Tibial nerve (tissue), 4 donors: ENCODE results near the gene NINJ2. TPM values are rescaled to one million over a fixed set of nuclear protein-coding genes. Genes with fewer than 3 reads are reported as not detected.

Source experiments
- DNase-seq, 2 donors: peaks; one replicate each; pipeline ENCODE4 v3.0.0-alpha.2; 2019; ENCODE audit warnings: low spot score in 2 of 2
- H3K27ac ChIP-seq, 4 donors: fragments of 200-600 bp; sonication (generic) in 3 of 4; one replicate each; pipeline ENCODE4 v1.5.1; 2017 to 2019; ENCODE audit warnings: mild to moderate bottlenecking in 1 of 4
- H3K27me3 ChIP-seq, 2 donors: fragments of 200-600 bp; sonication (generic) in 1 of 2; one replicate each; pipeline versions ENCODE4 v1.5.1 to v1.6.0; 2017 to 2019
- H3K36me3 ChIP-seq, 3 donors: fragments of 200-600 bp; sonication (generic); one replicate each; pipeline ENCODE4 v1.5.1; 2018 to 2019
- H3K4me1 ChIP-seq, 4 donors: fragments of 200-600 bp; sonication (generic) in 3 of 4; one replicate each; pipeline ENCODE4 v1.5.1; 2017 to 2019
- H3K4me3 ChIP-seq, 4 donors: fragments of 200-600 bp; sonication (generic) in 3 of 4; one replicate each; pipeline ENCODE4 v1.5.1; 2017 to 2019; ENCODE audit warnings: mild to moderate bottlenecking in 1 of 4, moderate library complexity in 1 of 4
- H3K9me3 ChIP-seq, 4 donors: fragments of 200-600 bp; sonication (generic) in 3 of 4; one replicate each; pipeline ENCODE4 v1.5.1; 2017 to 2019
- CTCF ChIP-seq, 5 experiments: fragments of 200-600 bp in 3 of 5; fragments of 450-650 bp in 2 of 5; sonication (generic) in 3 of 5; IDR thresholded peaks; one replicate each; pipeline ENCODE4 v1.5.1; 2016 to 2019; ENCODE audit warnings: antibody characterized with exemption in 5 of 5, mild to moderate bottlenecking in 3 of 5, moderate library complexity in 2 of 5
- EP300 ChIP-seq, 2 donors: sonication (generic); formaldehyde crosslinking; IDR thresholded peaks; one replicate each; pipeline ENCODE4 v1.6.1; 2017; ENCODE audit warnings: antibody characterized with exemption in 2 of 2, mild to moderate bottlenecking in 1 of 2
- POLR2A ChIP-seq, 2 donors: fragments of 450-650 bp; IDR thresholded peaks; one replicate each; pipeline ENCODE4 v1.6.1; 2017; ENCODE audit warnings: antibody characterized with exemption in 2 of 2, mild to moderate bottlenecking in 2 of 2, moderate library complexity in 2 of 2
- WGBS, 2 donors: methylation state at CpG; one replicate each; pipeline ENCODE4 v1.1.5; 2018; 5-methylcytosine and 5-hydroxymethylcytosine counted together
- total RNA-seq, 4 donors: library from RNA; depleted of rRNA; stranded (reverse); fragments of >200 nt; gene quantifications; one replicate each; pipeline ENCODE4 v1.1.0, GENCODE V29; 2016

Gene NINJ2
- total RNA-seq, 4 donors from 2014 or later = 8.4 to 17.7 (median 12.6) TPM

DNA sequence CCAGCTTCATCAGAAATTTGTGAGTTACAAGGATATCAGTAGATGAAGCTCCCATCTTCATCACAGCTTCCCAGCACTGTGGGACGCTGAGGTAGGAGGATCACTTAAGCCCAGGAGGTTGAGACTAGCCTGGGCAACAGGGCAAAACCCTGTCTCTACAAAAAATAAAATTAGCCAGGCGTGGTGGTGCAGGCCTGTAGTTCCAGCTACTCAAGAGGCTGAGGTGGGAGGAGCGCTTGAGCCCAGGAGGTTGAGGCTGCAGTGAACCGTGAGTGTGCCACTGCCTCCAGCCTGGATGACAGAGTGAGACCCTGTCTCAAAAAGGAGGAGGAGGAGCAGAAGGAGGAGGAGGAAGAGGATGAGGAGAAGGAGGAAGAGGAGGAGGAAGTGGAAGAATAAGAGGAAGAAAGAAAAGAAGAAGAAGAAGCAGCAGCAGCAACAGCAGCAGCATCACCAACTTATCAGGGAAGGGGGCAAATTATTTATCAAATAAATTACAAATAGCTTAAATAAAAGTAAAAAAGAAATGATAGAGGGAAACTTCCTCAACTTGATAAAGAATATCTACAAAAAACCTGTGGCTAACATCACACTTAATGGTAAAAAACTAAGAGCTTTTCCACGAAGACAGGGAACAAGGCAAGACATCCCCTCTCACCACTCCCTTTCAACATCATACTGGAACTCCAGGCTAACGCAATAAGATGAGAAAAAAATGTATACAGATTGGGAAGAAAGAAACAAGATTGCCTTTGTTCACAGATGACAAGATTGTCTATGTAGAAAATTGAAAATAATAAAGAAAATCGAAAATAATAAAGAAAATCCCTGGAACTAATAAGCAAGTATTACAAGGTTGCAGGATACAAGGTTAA is 69.6 kb downstream of the NINJ2 start:
- Histone ChIP-seq H3K27ac (no peak overlapping the region), H3K36me3 (no peaks in the 10 kb centered on the region), H3K27me3 (no peaks in the 10 kb centered on the region), H3K9me3 (peaks cover 0 to 3% (median 0%) of the 10 kb centered on the region in 4 donors), H3K4me3 (no peak overlapping the region), H3K4me1 (no peaks in the 10 kb centered on the region)
- DNase-seq = no peak
- 72 to 76% methylated on average over 7 of the region's 7 CpGs for WGBS, 2 donors
- no peak for TF ChIP-seq EP300 (IDR thresholded peaks at IDR 0.05)
- no peak for TF ChIP-seq CTCF (IDR thresholded peaks at IDR 0.05)
- no peak for TF ChIP-seq POLR2A (IDR thresholded peaks at IDR 0.05)

GRCh38 chr12:592024-592505 is 71.2 kb downstream of the NINJ2 start:
- H3K4me1 ChIP-seq = no peaks in the 10 kb centered on the region
- no peak for DNase-seq
- H3K9me3 ChIP-seq = peaks cover 0 to 4% (median 0%) of the 10 kb centered on the region in 4 donors
- TF ChIP-seq POLR2A (IDR thresholded peaks at IDR 0.05) = no peak
- TF ChIP-seq CTCF (IDR thresholded peaks at IDR 0.05) = no peak
- TF ChIP-seq EP300 (IDR thresholded peaks at IDR 0.05) = no peak
- no peaks in the 10 kb centered on the region for H3K27me3 ChIP-seq
- H3K36me3 ChIP-seq = no peaks in the 10 kb centered on the region
- no peak overlapping the region for H3K4me3 ChIP-seq
- no peak overlapping the region for H3K27ac ChIP-seq
- WGBS, 2 donors = 88% methylated on average over 11 of the region's 11 CpGs

- 60 to 70% methylated on average over 11 to 14 of the region's 16 CpGs for WGBS, 2 donors
- TF ChIP-seq CTCF (IDR thresholded peaks at IDR 0.05) = no peak
- no peak for TF ChIP-seq POLR2A (IDR thresholded peaks at IDR 0.05)
- no peak for DNase-seq
- no peaks in the 10 kb centered on the region for H3K4me1 ChIP-seq
- H3K9me3 ChIP-seq = peaks cover 0 to 4% (median 0%) of the 10 kb centered on the region in 4 donors
- no peak overlapping the region for H3K27ac ChIP-seq
- no peaks in the 10 kb centered on the region for H3K36me3 ChIP-seq
- H3K4me3 ChIP-seq = no peak overlapping the region
- no peaks in the 10 kb centered on the region for H3K27me3 ChIP-seq
These were observed 71.8 kb downstream of the NINJ2 start for GRCh38 chr12:591167-592023.

DNA sequence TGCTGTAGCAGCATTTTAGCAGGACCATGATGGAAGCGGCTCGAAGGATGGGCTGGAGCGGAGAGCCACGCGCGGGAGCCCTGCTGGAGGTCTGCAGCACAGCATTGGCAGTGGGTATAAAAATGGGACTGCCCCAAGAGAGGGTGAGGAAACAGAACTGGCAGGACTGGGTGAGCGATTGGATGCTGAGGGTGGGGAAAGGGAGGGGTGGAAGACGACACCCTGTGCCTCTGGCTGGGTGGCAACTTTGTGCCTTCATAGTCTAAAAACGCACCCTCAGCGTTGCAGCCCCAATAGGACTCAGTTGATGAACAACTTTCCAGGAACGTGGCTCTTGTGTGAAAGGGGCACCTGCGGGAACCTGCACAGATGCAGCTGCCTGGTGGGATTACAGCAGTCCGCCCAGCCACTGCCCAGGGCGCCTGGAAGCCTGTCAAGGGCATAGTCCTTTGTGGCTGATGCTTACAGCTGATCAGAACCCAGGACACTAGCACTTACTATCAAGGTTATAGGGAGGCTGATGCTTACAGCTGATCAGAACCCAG is 73.0 kb downstream of the NINJ2 start:
- H3K9me3 ChIP-seq = peaks cover 0 to 4% (median 0%) of the 10 kb centered on the region in 4 donors
- H3K4me3 ChIP-seq = no peak overlapping the region
- 73 to 81% methylated on average over 14 of the region's 14 CpGs for WGBS, 2 donors
- H3K36me3 ChIP-seq = no peaks in the 10 kb centered on the region
- TF ChIP-seq POLR2A (IDR thresholded peaks at IDR 0.05) (no peak), CTCF (IDR thresholded peaks at IDR 0.05) (no peak), EP300 (IDR thresholded peaks at IDR 0.05) (no peak)
- no peak overlapping the region for H3K27ac ChIP-seq
- H3K4me1 ChIP-seq = no peaks in the 10 kb centered on the region
- H3K27me3 ChIP-seq = no peaks in the 10 kb centered on the region
- no peak for DNase-seq
